Heart left ventricle (tissue), 16 donors: ENCODE results near the gene VGF. TPM values are rescaled to one million over a fixed set of nuclear protein-coding genes. Genes with fewer than 3 reads are reported as not detected.

Experiments used
- ATAC-seq, 4 donors: fragments of 200-7000 bp; cut with Tn5 transposase; one replicate each; pipeline ENCODE4 v1.9.1; 2020 to 2022; ENCODE audit warnings: moderate library complexity in 4 of 4, mild to moderate bottlenecking in 3 of 4, moderate number of reproducible peaks in 1 of 4
- DNase-seq, 5 donors: peaks; one replicate each; pipeline ENCODE4 v3.0.0-alpha.2; 2020
- H3K27ac ChIP-seq, 12 donors: fragments of 200-600 bp; sonication (generic) in 4 of 12; one replicate each; pipeline versions ENCODE4 v1.5.0 to v1.8.0; 2016 to 2022; ENCODE audit warnings: mild to moderate bottlenecking in 2 of 12
- H3K27me3 ChIP-seq, 9 donors: fragments of 200-600 bp; sonication (generic) in 2 of 9; one replicate each; pipeline versions ENCODE4 v1.5.1 to v1.8.0; 2016 to 2022; ENCODE audit warnings: mild to moderate bottlenecking in 3 of 9
- H3K36me3 ChIP-seq, 9 donors: fragments of 200-600 bp; sonication (generic) in 2 of 9; one replicate each; pipeline versions ENCODE4 v1.5.0 to v1.8.0; 2018 to 2022; ENCODE audit warnings: mild to moderate bottlenecking in 2 of 9
- H3K4me1 ChIP-seq, 12 donors: fragments of 200-600 bp; sonication (generic) in 4 of 12; one replicate each; pipeline versions ENCODE4 v1.5.0 to v1.8.0; 2016 to 2022; ENCODE audit warnings: mild to moderate bottlenecking in 3 of 12
- H3K4me3 ChIP-seq, 12 donors: fragments of 200-600 bp; sonication (generic) in 4 of 12; one replicate each; pipeline versions ENCODE4 v1.5.0 to v1.8.0; 2017 to 2022; ENCODE audit warnings: mild to moderate bottlenecking in 9 of 12, moderate library complexity in 4 of 12
- H3K9me3 ChIP-seq, 12 donors: fragments of 200-600 bp; sonication (generic) in 4 of 12; one replicate each; pipeline versions ENCODE4 v1.5.0 to v1.8.0; 2016 to 2022; ENCODE audit warnings: mild to moderate bottlenecking in 1 of 12
- POLR2A ChIP-seq, 2 donors: fragments of 450-650 bp; IDR thresholded peaks; one replicate each; pipeline ENCODE4 v1.6.1; 2017; ENCODE audit warnings: antibody characterized with exemption in 2 of 2, mild to moderate bottlenecking in 2 of 2, moderate library complexity in 2 of 2
- WGBS, 4 donors: extraction: QIAGEN DNeasy Blood & Tissue Kit in 2 of 4; methylation state at CpG; one replicate each; pipeline versions ENCODE4 v1.1.5 to v1.1.7; 2013 to 2018; 5-methylcytosine and 5-hydroxymethylcytosine counted together
- intact Hi-C, 10 donors: fragments of 100-400 bp; cut with DNase I; formaldehyde crosslinking; loops; one replicate each; pipeline versions ENCODE4 v1.11.1 to v1.14.2; 2022
- polyA plus RNA-seq, 2 donors: library from polyadenylated mRNA; stranded (reverse); fragments of 200-250 nt; gene quantifications; one replicate each; pipeline ENCODE4 v1.2.3, GENCODE V29; 2013
- total RNA-seq, 9 donors: library from RNA; depleted of rRNA in 2 of 9; stranded (reverse); fragments of >200 nt in 2 of 9; fragmentation: NEBNext Ultra II Directional in 3 of 9; extraction: Animal tissue kit (Norgen Biotek cat#: 25700) in 3 of 9; gene quantifications; one replicate each; pipeline versions ENCODE4 v1.1.0 to v1.2.4, GENCODE V29; 2016 to 2023
- TF ChIP-seq, protein P1 (sequence below), 12 donors: fragments of 200-600 bp; sonication (generic) in 4 of 12; IDR thresholded peaks; one replicate each; pipeline versions ENCODE4 v1.5.0 to v1.8.0; 2018 to 2022; ENCODE audit warnings: antibody characterized with exemption in 12 of 12, mild to moderate bottlenecking in 5 of 12
- donor health status: ischemic (EF 13 %, LVEDD 7.1; RV severe dilation, severe dysfunction).
- donor health status: healthy with polysubstance abuse.
- donor health status: DM: no; HTN: yes; CAD: no.
- donor health status: DM: no; HTN: no; CAD: no.
- donor health status: ischemic (EF 25% LVEDD 6.9; RV normal size, moderate dysfunction).
- donor health status: ischemic (EF 25% LVEDD 5.7; RV mildly dilated, moderate dysfunction).
- donor health status: healthy.
- donor health status: DM: yes; HTN: yes; CAD: no.
- donor health status: ischemic (EF 35%, LVEDD 5.7; RV mildly dilated, moderate dysfunction).
- donor health status: nonischemic (EF 11% LVEDD 7.7; RV severe dilation, severe dysfunction).
- donor health status: DM: yes; HTN: yes; CAD: no.
- donor health status: PGD.
- donor health status: ischemic (EF 29% LVEDD 5.4; RV normal size, mild dysfunction).
- donor health status: nonischemic (EF 23%, LVEDD 6.1; RV moderate dilation, normal function).

VGF gene
- total and polyA plus RNA-seq, 11 donors, result 0.09 to 0.19 (median 0.14) TPM; not detected in 8

DNA sequence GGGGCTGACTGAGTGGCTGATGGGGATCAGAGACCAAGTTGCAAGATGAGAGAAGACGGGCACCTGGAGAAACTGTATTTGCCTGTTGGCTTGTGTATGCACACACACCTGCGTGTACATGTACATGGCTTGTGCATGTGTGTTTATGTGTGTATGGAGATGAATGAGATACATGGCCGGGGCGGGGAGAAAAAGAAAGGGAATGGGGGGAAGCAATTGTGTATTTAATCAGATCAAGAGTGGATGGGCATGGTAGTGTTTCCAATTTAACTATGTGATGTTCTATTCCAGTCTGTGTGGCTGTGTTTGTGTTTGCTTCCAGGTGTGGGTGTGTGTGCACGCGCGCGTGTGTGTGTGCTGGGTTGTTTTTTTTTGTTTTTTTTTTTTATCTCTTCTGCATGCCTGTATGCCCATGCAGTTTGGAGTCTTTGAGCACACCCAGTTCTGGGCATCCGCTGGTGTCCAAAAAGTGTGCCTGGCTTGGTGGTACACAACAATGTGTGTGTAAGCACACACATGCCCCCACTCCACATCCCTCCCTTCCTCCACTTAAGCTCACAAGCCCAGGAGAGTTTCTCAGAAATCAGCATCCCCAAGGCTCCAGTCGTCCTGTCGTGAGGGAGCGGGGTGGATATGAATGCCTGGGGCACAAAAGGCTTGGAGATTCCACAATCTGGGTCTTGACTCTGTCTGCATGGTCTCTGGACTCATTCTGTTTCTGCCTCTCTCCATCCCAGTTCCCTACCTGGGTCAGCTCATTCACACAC is 2.5 kb upstream of the VGF start:
- H3K4me1 ChIP-seq, result peaks cover 0 to 60% (median 41%) of the 10 kb centered on the region in 12 donors
- TF ChIP-seq POLR2A (IDR thresholded peaks at IDR 0.05), result no peak
- TF ChIP-seq, protein P1, sequence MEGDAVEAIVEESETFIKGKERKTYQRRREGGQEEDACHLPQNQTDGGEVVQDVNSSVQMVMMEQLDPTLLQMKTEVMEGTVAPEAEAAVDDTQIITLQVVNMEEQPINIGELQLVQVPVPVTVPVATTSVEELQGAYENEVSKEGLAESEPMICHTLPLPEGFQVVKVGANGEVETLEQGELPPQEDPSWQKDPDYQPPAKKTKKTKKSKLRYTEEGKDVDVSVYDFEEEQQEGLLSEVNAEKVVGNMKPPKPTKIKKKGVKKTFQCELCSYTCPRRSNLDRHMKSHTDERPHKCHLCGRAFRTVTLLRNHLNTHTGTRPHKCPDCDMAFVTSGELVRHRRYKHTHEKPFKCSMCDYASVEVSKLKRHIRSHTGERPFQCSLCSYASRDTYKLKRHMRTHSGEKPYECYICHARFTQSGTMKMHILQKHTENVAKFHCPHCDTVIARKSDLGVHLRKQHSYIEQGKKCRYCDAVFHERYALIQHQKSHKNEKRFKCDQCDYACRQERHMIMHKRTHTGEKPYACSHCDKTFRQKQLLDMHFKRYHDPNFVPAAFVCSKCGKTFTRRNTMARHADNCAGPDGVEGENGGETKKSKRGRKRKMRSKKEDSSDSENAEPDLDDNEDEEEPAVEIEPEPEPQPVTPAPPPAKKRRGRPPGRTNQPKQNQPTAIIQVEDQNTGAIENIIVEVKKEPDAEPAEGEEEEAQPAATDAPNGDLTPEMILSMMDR (IDR thresholded peaks at IDR 0.05), result no peak
- intact Hi-C loops, result loop anchor here in 2 of 10 donors (2.0 kb wide), 2 partner anchors 23 to 71 kb away; no protein-coding TSS in a partner anchor
- DNase-seq (no peak), ATAC-seq (no peak)
- H3K9me3 ChIP-seq, result no peaks in the 10 kb centered on the region
- peaks cover 64 to 99% (median 92%) of the 10 kb centered on the region in 9 donors for H3K27me3 ChIP-seq
- no peak overlapping the region for H3K27ac ChIP-seq
- no peaks in the 10 kb centered on the region for H3K36me3 ChIP-seq
- H3K4me3 ChIP-seq, result no peak overlapping the region
- 3 to 5% (median 4%) methylated on average over 12 of the region's 12 CpGs for WGBS, 4 donors

DNA sequence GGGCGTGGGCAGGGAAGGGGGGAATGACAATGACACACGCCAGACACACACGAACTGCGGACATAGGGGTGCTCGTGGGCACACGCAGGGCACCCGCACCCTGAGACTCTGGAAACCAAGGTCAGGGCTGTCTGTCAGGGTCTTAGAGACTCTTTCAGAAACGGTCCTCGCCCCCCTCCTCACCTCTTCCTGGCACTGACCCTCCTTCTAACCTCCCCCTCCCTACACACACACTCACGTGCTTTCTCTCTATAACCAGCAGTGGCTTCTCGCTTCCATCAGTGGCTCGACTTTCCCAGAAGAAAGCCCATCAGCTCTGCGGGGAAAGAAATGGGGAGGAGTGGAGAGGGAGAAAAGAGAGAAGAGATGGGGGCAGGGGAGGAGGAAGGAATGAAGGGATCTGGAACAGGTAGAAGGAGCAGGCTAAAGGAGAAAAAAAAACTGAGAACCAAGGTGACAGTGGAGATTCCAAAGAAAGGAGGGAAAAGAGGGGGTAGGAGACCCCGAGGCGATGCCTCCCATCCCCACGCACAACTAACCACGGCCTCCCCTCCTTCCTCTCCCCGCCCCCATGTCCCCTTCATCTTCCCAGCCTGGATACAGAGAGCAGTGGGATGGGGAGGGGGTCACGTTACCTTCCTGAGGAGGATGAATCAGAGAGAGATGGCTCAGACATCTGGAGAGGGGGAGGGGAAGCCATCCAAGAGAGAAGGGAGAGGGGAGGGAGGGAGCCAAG is 1.7 kb upstream of the VGF start:
- Histone ChIP-seq H3K4me1 (peaks cover 3 to 60% (median 35%) of the 10 kb centered on the region in 12 donors), H3K27ac (no peak overlapping the region), H3K9me3 (no peaks in the 10 kb centered on the region), H3K36me3 (no peaks in the 10 kb centered on the region), H3K4me3 (no peak overlapping the region), H3K27me3 (peaks cover 60 to 99% (median 91%) of the 10 kb centered on the region in 9 donors)
- intact Hi-C loops, result no loop called here
- no peak for TF ChIP-seq POLR2A (IDR thresholded peaks at IDR 0.05)
- TF ChIP-seq, protein P1 (IDR thresholded peaks at IDR 0.05), result no peak
- no peak for ATAC-seq
- 1 to 2% (median 1%) methylated on average over 18 to 19 of the region's 19 CpGs for WGBS, 4 donors
- DNase-seq, result no peak

DNA sequence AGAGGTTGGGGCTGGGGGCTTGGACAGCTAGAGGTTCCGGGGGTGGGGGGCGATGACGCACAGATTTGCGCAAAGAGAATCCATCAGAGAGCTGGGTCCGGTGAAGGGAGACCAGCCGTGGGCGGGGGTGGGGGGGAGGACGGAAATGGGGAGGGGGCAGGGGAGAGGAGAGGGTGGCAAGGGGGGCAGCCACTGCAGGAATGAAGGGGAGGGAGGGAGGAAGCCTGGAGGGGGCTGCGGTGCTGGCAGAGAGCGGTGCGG is 1.2 kb upstream of the VGF start:
- WGBS, 4 donors, result 0 to 3% (median 2%) methylated on average over 8 to 11 of the region's 11 CpGs
- Histone ChIP-seq H3K9me3 (no peaks in the 10 kb centered on the region), H3K4me1 (peaks cover 3 to 57% (median 33%) of the 10 kb centered on the region in 12 donors), H3K36me3 (no peaks in the 10 kb centered on the region), H3K27ac (no peak overlapping the region), H3K27me3 (peaks cover 57 to 98% (median 86%) of the 10 kb centered on the region in 9 donors), H3K4me3 (no peak overlapping the region)
- ATAC-seq (no peak), DNase-seq (no peak)
- intact Hi-C loops, result no loop called here
- TF ChIP-seq, protein P1 (IDR thresholded peaks at IDR 0.05), result no peak
- no peak for TF ChIP-seq POLR2A (IDR thresholded peaks at IDR 0.05)

DNA sequence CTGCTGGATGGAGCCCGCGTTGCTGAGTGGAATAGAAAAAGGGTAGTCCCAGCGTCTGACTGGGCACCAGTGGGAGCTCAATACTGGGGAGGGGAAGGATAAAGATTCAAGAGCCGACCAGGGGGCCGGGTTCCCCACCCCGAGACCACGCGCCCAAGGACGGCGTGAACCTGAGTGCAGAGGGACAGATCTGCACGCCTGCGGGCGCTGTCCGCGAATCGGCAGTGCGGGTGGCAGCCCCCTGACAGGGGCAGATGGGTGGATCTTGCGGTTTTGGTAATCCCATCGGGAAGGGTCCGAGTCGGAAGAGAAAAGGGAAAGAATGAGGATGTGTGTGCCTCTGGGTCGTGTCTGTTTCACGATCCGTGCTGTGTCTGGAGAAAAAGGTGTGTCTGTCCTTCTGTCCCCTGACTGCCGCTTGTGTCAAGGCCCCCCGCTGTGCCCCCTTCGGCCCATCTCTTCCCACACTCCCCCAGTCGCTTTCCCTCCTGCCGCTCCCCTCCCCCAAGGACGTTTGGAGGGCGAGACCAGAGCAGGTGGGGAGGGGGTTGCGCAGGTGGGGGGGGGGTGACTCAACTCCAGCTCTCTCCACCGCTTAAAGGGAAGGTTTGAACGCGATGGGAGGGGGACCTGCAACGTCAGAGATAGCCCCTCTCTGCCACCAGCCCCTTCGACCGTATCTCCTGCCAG is 734 bp upstream of the VGF start:
- Histone ChIP-seq H3K9me3 (no peaks in the 10 kb centered on the region), H3K36me3 (no peaks in the 10 kb centered on the region), H3K4me3 (peak overlapping the region in 8 of 12 donors; percentile 10 to 36 (median 24)), H3K4me1 (peaks cover 3 to 54% (median 33%) of the 10 kb centered on the region in 12 donors), H3K27me3 (peaks cover 54 to 98% (median 81%) of the 10 kb centered on the region in 9 donors), H3K27ac (no peak overlapping the region)
- 1 to 4% (median 2%) methylated on average over 30 to 38 of the region's 38 CpGs for WGBS, 4 donors
- intact Hi-C loops, result no loop called here
- DNase-seq, result no peak
- ATAC-seq, result no peak
- TF ChIP-seq POLR2A (IDR thresholded peaks at IDR 0.05), result no peak
- TF ChIP-seq, protein P1 (IDR thresholded peaks at IDR 0.05), result no peak
